ENCODE data around the gene PODXL.

DNA sequence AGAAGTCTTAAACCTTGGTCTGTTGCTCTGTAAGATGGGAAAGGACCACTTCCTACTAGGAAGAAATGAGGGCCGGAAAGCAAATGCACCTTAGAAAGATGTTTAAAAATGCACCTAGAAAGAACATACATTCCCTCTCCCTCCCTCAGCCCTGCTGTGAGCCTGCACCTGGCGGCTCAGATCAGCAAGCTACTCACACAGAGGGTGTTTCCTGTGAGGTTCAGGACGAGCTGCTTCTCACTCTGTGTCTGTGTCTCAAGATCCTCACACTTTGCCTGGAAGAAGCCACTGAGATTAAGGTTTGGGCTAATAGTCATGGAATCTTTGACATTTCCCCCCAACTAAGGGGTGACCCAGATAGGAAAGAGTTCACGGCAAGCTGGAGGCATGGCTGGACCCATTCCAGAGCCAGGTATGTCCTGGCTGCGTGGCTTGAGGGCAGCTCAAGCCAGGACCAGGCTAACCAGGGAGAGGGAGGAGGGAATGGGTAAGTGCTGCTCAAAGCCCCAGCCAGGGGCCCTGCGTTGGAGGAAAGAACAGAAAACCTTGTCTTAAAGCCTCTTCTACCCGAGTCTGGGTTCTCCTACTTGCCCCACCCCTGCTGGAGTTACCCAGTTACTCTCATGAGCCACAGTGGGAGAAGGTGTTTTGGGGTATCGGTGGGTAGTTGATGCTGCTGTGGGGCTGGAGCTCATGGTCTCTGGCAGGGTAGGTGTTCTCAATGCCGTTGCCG, 47.5 kb downstream of the PODXL start:
- TF ChIP-seq, protein P1, sequence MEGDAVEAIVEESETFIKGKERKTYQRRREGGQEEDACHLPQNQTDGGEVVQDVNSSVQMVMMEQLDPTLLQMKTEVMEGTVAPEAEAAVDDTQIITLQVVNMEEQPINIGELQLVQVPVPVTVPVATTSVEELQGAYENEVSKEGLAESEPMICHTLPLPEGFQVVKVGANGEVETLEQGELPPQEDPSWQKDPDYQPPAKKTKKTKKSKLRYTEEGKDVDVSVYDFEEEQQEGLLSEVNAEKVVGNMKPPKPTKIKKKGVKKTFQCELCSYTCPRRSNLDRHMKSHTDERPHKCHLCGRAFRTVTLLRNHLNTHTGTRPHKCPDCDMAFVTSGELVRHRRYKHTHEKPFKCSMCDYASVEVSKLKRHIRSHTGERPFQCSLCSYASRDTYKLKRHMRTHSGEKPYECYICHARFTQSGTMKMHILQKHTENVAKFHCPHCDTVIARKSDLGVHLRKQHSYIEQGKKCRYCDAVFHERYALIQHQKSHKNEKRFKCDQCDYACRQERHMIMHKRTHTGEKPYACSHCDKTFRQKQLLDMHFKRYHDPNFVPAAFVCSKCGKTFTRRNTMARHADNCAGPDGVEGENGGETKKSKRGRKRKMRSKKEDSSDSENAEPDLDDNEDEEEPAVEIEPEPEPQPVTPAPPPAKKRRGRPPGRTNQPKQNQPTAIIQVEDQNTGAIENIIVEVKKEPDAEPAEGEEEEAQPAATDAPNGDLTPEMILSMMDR (conservative IDR thresholded peaks at IDR 0.05 in 1 of 2, IDR thresholded peaks at IDR 0.05 in 1 of 2; ENCODE audit: low read depth in 1 of 2, low read length in 2 of 2) = no peak
- no peak for TF ChIP-seq EZH2 (IDR thresholded peaks at IDR 0.05; ENCODE audit: low read length, missing control alignments)

All from fibroblast of lung (primary cell).